Upper lobe of left lung (tissue), 4 donors: ENCODE measurements around the gene SPDYE3.
"Not testable (repeated sequence)": the region's sequence is repeated elsewhere in the genome, so short reads cannot be mapped to it uniquely, and the experiment has no call there.

ENCODE experiments used
- EP300 ChIP-seq, 4 donors: sonication (generic); formaldehyde crosslinking; IDR thresholded peaks; one replicate each; pipeline ENCODE4 v1.5.1; 2017; ENCODE audit warnings: antibody characterized with exemption in 4 of 4, control low read depth in 2 of 4
- POLR2A ChIP-seq, 4 donors: fragments of 450-650 bp; IDR thresholded peaks; one replicate each; pipeline ENCODE4 v1.5.1; 2016 to 2017; ENCODE audit warnings: antibody characterized with exemption in 4 of 4, mild to moderate bottlenecking in 2 of 4
- POLR2AphosphoS5 ChIP-seq, 2 donors: sonication (generic); formaldehyde crosslinking; IDR thresholded peaks; one replicate each; pipeline ENCODE4 v1.5.1; 2017; ENCODE audit warnings: antibody characterized with exemption in 2 of 2
- TF ChIP-seq, protein P1 (sequence below), 6 experiments: fragments of 450-650 bp in 4 of 6; fragments of 200-600 bp in 2 of 6; sonication (generic) in 2 of 6; IDR thresholded peaks; one replicate each; pipeline ENCODE4 v1.5.1; 2016 to 2019; ENCODE audit warnings: antibody characterized with exemption in 6 of 6

GRCh38 chr7:100264223-100264622, 43.3 kb upstream of the SPDYE3 start:
- not testable (repeated sequence) for TF ChIP-seq POLR2AphosphoS5, POLR2A, EP300 (IDR thresholded peaks at IDR 0.05)
- TF ChIP-seq, protein P1, sequence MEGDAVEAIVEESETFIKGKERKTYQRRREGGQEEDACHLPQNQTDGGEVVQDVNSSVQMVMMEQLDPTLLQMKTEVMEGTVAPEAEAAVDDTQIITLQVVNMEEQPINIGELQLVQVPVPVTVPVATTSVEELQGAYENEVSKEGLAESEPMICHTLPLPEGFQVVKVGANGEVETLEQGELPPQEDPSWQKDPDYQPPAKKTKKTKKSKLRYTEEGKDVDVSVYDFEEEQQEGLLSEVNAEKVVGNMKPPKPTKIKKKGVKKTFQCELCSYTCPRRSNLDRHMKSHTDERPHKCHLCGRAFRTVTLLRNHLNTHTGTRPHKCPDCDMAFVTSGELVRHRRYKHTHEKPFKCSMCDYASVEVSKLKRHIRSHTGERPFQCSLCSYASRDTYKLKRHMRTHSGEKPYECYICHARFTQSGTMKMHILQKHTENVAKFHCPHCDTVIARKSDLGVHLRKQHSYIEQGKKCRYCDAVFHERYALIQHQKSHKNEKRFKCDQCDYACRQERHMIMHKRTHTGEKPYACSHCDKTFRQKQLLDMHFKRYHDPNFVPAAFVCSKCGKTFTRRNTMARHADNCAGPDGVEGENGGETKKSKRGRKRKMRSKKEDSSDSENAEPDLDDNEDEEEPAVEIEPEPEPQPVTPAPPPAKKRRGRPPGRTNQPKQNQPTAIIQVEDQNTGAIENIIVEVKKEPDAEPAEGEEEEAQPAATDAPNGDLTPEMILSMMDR (IDR thresholded peaks at IDR 0.05), result not testable (repeated sequence)
